Endodermal cell (in vitro differentiated cells): ENCODE data around the gene DRGX. TPM values are rescaled to one million over a fixed set of nuclear protein-coding genes. Genes with fewer than 3 reads are reported as not detected.

Experiments used
- DNase-seq: peaks from one replicate; pipeline ENCODE4 v3.0.0-alpha.2; 2017
- H3K27ac ChIP-seq: 2 replicates; pipeline ENCODE4 v1.5.1; 2013; ENCODE audit warnings: mild to moderate bottlenecking, low read depth, low read length, moderate library complexity
- H3K27me3 ChIP-seq: 2 replicates; pipeline ENCODE4 v1.6.1; 2013; ENCODE audit warnings: mild to moderate bottlenecking, low read length, moderate library complexity; ENCODE audit not compliant: insufficient read depth, control insufficient read depth, poor library complexity, severe bottlenecking
- H3K36me3 ChIP-seq: 2 replicates; pipeline ENCODE4 v1.7.0; 2013; ENCODE audit warnings: mild to moderate bottlenecking, low read length, moderate library complexity; ENCODE audit not compliant: control insufficient read depth, insufficient read depth
- H3K4me1 ChIP-seq: one replicate; pipeline ENCODE4 v1.7.0; 2013; ENCODE audit warnings: low read length; ENCODE audit not compliant: control insufficient read depth, insufficient read depth
- H3K4me3 ChIP-seq: 2 replicates; pipeline ENCODE4 v1.5.1; 2013; ENCODE audit warnings: mild to moderate bottlenecking, low read length, moderate library complexity
- H3K9ac ChIP-seq: 2 replicates; pipeline ENCODE4 v1.6.1; 2013; ENCODE audit warnings: mild to moderate bottlenecking, low read length, moderate library complexity; ENCODE audit not compliant: poor library complexity, severe bottlenecking; ENCODE audit errors: extremely low read depth
- H3K9me3 ChIP-seq: 2 replicates; pipeline ENCODE4 v1.6.1; 2013; ENCODE audit warnings: mild to moderate bottlenecking, low read length, moderate library complexity; ENCODE audit not compliant: control insufficient read depth
- H3K27ac Mint-ChIP-seq: 2 replicates; pipeline ENCODE4 v1.8.0; 2020; ENCODE audit warnings: mixed read lengths
- H3K27me3 Mint-ChIP-seq: 2 replicates; pipeline ENCODE4 v1.8.0; 2021; ENCODE audit warnings: mild to moderate bottlenecking, mixed read lengths; ENCODE audit not compliant: insufficient read depth
- H3K36me3 Mint-ChIP-seq: 2 replicates; pipeline ENCODE4 v1.8.0; 2020; ENCODE audit warnings: low read depth, mixed read lengths
- H3K4me1 Mint-ChIP-seq: 2 replicates; pipeline ENCODE4 v1.8.0; 2020; ENCODE audit warnings: mixed read lengths
- H3K4me3 Mint-ChIP-seq: 2 replicates; pipeline ENCODE4 v1.8.0; 2020; ENCODE audit warnings: mild to moderate bottlenecking, moderate library complexity, mixed read lengths
- H3K9me3 Mint-ChIP-seq: 2 replicates; pipeline ENCODE4 v1.8.0; 2020; ENCODE audit warnings: mild to moderate bottlenecking, mixed read lengths
- CTCF ChIP-seq: fragments of 200-600 bp; sonication (generic); conservative IDR thresholded peaks from 2 replicates; pipeline ENCODE4 v1.5.0; 2021; ENCODE audit warnings: antibody characterized with exemption, mild to moderate bottlenecking
- WGBS, 2 experiments: methylation state at CpG; one replicate each; pipeline versions ENCODE4 v1.1.5 to v1.1.7; 2013; ENCODE audit warnings: missing lambda C conversion rate in 2 of 2, mixed read lengths in 1 of 2; ENCODE audit not compliant: insufficient coverage in 1 of 2, insufficient read length in 1 of 2; 5-methylcytosine and 5-hydroxymethylcytosine counted together
- total RNA-seq, 2 donors: library from RNA; stranded (reverse); fragmentation: NEBNext Ultra II Directional in 1 of 2; extraction: Animal tissue kit (Norgen Biotek cat#: 25700) in 1 of 2; gene quantifications; 2 replicates in 1 of 2; 3 replicates in 1 of 2; pipeline ENCODE4 v1.2.1, GENCODE V29; 2021

DRGX gene
- total RNA-seq, 2 donors from 2014 or later, result not detected

GRCh38 chr10:49362596-49363260 is 33.2 kb downstream of the DRGX start:
- Mint-ChIP-seq H3K4me3 (no peak overlapping the region), H3K36me3 (no peaks in the 10 kb centered on the region), H3K27me3 (no peaks in the 10 kb centered on the region), H3K4me1 (peaks cover 4% of the 10 kb centered on the region), H3K9me3 (no peaks in the 10 kb centered on the region), H3K27ac (no peak overlapping the region)
- TF ChIP-seq CTCF, result no peak
- Histone ChIP-seq H3K9ac (no peak overlapping the region), H3K27me3 (no peaks in the 10 kb centered on the region), H3K4me1 (no peaks in the 10 kb centered on the region), H3K9me3 (no peaks in the 10 kb centered on the region), H3K27ac (no peak overlapping the region), H3K4me3 (no peak overlapping the region), H3K36me3 (no peaks in the 10 kb centered on the region)
- 91 to 98% methylated on average over 8 to 10 of the region's 10 CpGs for WGBS, 2 experiments
- DNase-seq, result no peak

GRCh38 chr10:49361735-49362568 is 33.9 kb downstream of the DRGX start:
- no peaks in the 10 kb centered on the region for H3K27me3 ChIP-seq
- Mint-ChIP-seq H3K27me3 (no peaks in the 10 kb centered on the region), H3K4me1 (peaks cover 4% of the 10 kb centered on the region), H3K9me3 (no peaks in the 10 kb centered on the region), H3K27ac (no peak overlapping the region), H3K36me3 (no peaks in the 10 kb centered on the region), H3K4me3 (no peak overlapping the region)
- TF ChIP-seq CTCF, result no peak
- no peaks in the 10 kb centered on the region for H3K36me3 ChIP-seq
- no peak overlapping the region for H3K27ac ChIP-seq
- no peak for DNase-seq
- no peaks in the 10 kb centered on the region for H3K9me3 ChIP-seq
- H3K4me1 ChIP-seq, result no peaks in the 10 kb centered on the region
- no peak overlapping the region for H3K4me3 ChIP-seq
- WGBS, 2 experiments, result 82 to 90% methylated on average over 5 to 11 of the region's 11 CpGs
- H3K9ac ChIP-seq, result no peak overlapping the region

GRCh38 chr10:49361178-49361554 is 34.7 kb downstream of the DRGX start:
- no peak for TF ChIP-seq CTCF
- Histone ChIP-seq H3K9ac (no peak overlapping the region), H3K27me3 (no peaks in the 10 kb centered on the region), H3K27ac (no peak overlapping the region), H3K9me3 (no peaks in the 10 kb centered on the region), H3K36me3 (no peaks in the 10 kb centered on the region), H3K4me3 (no peak overlapping the region), H3K4me1 (no peaks in the 10 kb centered on the region)
- no peaks in the 10 kb centered on the region for H3K36me3 Mint-ChIP-seq
- no peak overlapping the region for H3K27ac Mint-ChIP-seq
- no peak for DNase-seq
- H3K4me3 Mint-ChIP-seq, result no peak overlapping the region
- 89 to 98% methylated on average over 5 to 8 of the region's 8 CpGs for WGBS, 2 experiments
- H3K9me3 Mint-ChIP-seq, result no peaks in the 10 kb centered on the region
- peaks cover 4% of the 10 kb centered on the region for H3K4me1 Mint-ChIP-seq
- H3K27me3 Mint-ChIP-seq, result no peaks in the 10 kb centered on the region
